ENCODE results near the gene CXCR4. TPM values are rescaled to one million over a fixed set of nuclear protein-coding genes. Genes with fewer than 3 reads are reported as not detected.

The CXCR4 gene
- total and polyA plus RNA-seq, 2 of the 4 experiments (the other 2 are of a cell fraction) = not detected

- Histone ChIP-seq H3K4me2 (ENCODE audit: low read depth, low read length) (no peak overlapping the region), H4K8ac (ENCODE audit: low read depth in 2 of 2, low read length in 2 of 2) (no peak overlapping the region), H2AK9ac (replicated peaks; ENCODE audit: low read depth, low read length, poor library complexity) (no peak overlapping the region), H2AFZ (replicated peaks; ENCODE audit: low read length, poor library complexity) (no peak overlapping the region), H3K4me3 (ENCODE audit: insufficient read depth, low read depth, low read length) (no peak overlapping the region), H3K9ac (ENCODE audit: low read depth, low read length) (no peak overlapping the region), H3K4me1 (ENCODE audit: control insufficient read depth, insufficient read depth, low read length) (no peaks in the 10 kb centered on the region), H3K18ac (ENCODE audit: low read depth, low read length) (no peak overlapping the region), H3K27me3 (ENCODE audit: control insufficient read depth, insufficient read depth, low read length) (no peaks in the 10 kb centered on the region), H3K27ac (ENCODE audit: insufficient read depth, low read length) (no peak overlapping the region), H3K4ac (ENCODE audit: low read depth, low read length) (no peak overlapping the region), H4K91ac (ENCODE audit: insufficient read depth, low read depth, low read length) (no peak overlapping the region), H3K9me3 (ENCODE audit: control insufficient read depth, insufficient read depth, low read length) (no peaks in the 10 kb centered on the region), H2BK20ac (ENCODE audit: low read depth, low read length) (no peak overlapping the region), H4K5ac (ENCODE audit: low read depth, low read length) (no peak overlapping the region), H3K23ac (ENCODE audit: low read depth, low read length) (no peak overlapping the region), H4K20me1 (ENCODE audit: insufficient read depth, low read length) (no peaks in the 10 kb centered on the region), H2AK5ac (ENCODE audit: low read depth, low read length) (no peak overlapping the region), H3K79me1 (ENCODE audit: low read depth in 1 of 2, low read length in 2 of 2) (no peaks in the 10 kb centered on the region), H3K14ac (replicated peaks; ENCODE audit: low read depth, low read length) (no peak overlapping the region), H3K9me1 (ENCODE audit: insufficient read depth, low read length) (no peaks in the 10 kb centered on the region), H2BK15ac (ENCODE audit: low read depth, low read length) (no peak overlapping the region), H3K36me3 (ENCODE audit: control insufficient read depth, insufficient read depth, low read length) (no peaks in the 10 kb centered on the region), H2BK5ac (ENCODE audit: low read depth, low read length, poor library complexity, severe bottlenecking) (no peak overlapping the region), H2BK120ac (ENCODE audit: low read depth, low read length) (no peak overlapping the region), H3K56ac (ENCODE audit: extremely low read depth, insufficient read depth, low read length) (no peak overlapping the region)
- intact Hi-C loops (cut with micrococcal nuclease) = no loop called here
- WGBS, 2 experiments (ENCODE audit: extremely low coverage in 2 of 2, insufficient read length in 1 of 2) = no CpG with 5 or more reads among the region's 1 CpG
- no peak for TF ChIP-seq MXI1 (IDR thresholded peaks at IDR 0.05; ENCODE audit: borderline replicate concordance, low read depth, low read length)
- TF ChIP-seq BHLHE40 (IDR thresholded peaks at IDR 0.05; ENCODE audit: low read depth, low read length) = no peak
- ChIA-PET CTCF (no interaction called here), POLR2A (ENCODE audit: unreplicated experiment) (no interaction called here)
- in situ Hi-C loops (cut with MboI; ENCODE audit: low sequenced_read_pairs) = no loop called here
- BruUV-seq (replicated peaks) = no TSS peak
- dilution Hi-C loops (cut with HindIII; ENCODE audit: low sequenced_read_pairs, unreplicated experiment) = no loop called here
- no peak for ATAC-seq (ENCODE audit: low read depth)
- no peak for DNase-seq
Measured at GRCh38 chr2:136162438-136162837, 44.5 kb upstream of the CXCR4 start.
